Bone marrow (tissue), 2 donors: Measurements from ENCODE around the gene C16orf96.
"Not testable (repeated sequence)": the region's sequence is repeated elsewhere in the genome, so short reads cannot be mapped to it uniquely, and the experiment has no call there.

ENCODE experiments used
- DNase-seq, 2 donors: peaks; one replicate each; lab custom pipeline; 2025; lab: John Stamatoyannopoulos, UW

Gene C16orf96

GRCh38 chr16:4566144-4566543 lies 10.0 kb downstream of the C16orf96 start:
- DNase-seq: no peak

DNA sequence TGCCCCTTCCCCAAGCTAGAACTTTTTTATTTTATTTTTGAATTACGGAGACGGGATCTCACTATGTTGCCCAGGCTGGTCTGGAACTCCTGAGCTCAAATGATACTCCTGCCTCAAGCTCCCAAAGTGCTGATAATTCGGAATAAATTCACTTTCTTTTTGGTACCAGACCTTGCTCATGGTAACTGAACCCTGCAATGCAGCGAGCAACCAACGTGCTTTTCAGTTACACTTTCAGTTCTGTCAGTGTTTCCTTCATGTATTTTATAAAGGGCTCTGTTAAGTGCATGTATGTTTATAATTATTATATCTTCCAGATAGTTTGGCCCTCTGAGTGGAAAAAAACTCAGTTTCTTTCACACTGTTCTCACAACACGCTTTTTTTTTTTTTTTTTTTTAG lies 13.9 kb downstream of the C16orf96 start:
- no peak for DNase-seq

DNA sequence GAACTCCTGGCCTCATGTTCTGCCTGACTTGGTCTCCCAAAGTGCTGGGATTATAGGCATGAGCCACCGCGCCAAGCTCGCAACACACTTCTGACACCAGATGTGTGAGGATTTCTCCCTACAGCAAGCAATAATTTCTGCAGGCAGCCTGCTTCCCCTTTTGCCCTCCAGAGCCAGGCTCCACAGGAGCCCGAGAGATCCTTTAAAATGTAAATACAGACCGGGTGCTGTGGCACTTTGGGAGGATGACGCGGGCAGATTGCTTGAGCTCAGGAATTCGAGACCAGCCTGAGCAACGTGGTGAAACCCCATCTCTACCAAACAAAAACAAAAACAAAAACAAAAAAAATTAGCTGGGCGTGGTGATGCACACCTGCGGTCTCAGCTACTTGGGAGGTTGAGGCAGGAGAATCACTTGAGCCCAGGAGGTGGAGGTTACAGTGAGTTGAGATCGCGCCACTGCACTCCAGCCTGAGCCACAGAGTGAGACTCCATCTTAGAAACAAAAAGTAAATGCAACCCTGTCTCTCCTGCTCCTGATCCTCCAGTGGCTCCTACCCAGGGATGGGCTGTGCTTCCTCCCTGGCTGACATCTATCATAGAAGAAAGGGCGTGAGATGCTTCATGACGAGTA lies 14.7 kb downstream of the C16orf96 start:
- DNase-seq: no peak

DNA sequence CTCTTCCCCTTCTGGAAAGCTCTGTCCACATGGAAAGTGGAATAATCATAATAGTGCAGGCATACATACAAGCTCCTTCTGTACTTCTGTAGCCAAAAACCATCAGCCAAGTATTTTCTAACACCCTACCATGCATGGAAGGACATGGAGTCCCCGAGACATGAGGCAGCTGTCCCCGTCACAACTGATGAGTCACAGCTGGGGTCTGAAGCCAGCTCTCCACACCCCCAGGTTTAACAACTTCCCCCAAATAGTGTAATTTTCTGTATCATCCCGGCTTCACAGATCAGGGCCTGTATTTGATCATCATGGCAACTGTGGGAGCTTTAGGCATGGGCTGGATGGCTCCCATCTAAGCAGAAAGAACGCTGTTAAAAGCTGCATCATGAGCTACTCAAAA lies 16.6 kb downstream of the C16orf96 start:
- peak in 1 of 2 donors; percentile 82 for DNase-seq

- DNase-seq: not testable (repeated sequence)
Observed at GRCh38 chr16:4573926-4574325, 17.8 kb downstream of the C16orf96 start.

DNA sequence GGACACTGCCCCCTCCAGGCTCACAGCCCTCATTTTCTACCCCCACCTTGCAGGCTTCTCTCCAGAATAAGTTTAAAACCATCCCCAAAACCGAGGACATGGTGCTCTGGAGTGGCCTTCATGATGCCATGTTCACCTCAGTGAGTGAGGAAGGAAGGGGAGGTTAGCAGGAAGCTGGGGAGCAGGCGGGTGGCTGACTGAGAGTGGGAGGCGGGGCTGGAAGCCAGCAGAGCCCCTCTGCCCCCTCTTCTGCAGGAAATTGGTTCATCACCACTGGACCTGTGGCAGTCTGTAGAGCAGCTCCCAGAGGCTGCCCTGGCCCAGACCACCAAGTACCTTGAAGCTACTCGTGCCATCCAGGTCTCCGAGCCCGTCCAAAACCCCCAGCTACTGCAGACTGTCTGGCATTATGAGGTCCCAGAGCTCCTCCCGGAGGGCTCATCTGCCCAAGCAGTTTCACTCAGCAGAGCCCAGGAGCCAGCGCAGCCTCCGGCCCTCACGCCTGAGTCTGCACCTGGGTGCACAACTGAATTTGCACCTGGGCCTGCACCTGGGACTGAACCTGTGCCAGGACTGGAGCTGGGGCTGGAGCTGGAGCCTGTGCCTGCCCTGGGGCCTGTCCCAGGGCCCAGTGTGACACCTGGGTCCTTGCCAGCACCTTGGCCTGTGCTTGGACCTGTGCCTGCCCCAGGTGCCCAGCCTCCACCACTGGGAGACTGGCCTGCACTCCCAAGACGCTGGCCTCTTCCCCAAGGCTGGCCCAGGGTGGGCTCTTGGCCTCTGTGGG lies 19.0 kb downstream of the C16orf96 start:
- peak in 1 of 2 donors; percentile 48 for DNase-seq

DNA sequence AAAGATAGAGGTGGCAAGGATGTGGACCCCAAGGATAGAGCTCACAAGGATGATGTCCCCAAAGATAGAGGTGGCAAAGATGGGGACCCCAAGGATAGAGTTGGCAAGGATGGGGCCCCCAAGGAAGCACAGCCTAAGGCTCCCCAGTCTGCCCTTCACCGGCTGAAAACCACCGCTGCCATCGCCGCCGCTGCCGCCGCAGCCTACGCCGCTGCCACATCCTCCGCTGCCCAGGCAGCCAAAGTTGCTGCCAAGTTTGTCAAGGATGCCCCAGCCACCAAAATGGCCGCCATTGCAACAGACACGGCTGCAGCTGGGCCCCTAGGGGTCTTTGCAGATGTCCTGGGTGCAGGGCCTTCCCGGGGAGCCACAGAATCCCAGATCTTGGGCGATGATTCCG lies 19.9 kb downstream of the C16orf96 start:
- DNase-seq: no peak

- no peak for DNase-seq
Observed at GRCh38 chr16:4578961-4579530, 22.9 kb downstream of the C16orf96 start.

GRCh38 chr16:4580250-4580649 lies 24.1 kb downstream of the C16orf96 start:
- DNase-seq: no peak

DNA sequence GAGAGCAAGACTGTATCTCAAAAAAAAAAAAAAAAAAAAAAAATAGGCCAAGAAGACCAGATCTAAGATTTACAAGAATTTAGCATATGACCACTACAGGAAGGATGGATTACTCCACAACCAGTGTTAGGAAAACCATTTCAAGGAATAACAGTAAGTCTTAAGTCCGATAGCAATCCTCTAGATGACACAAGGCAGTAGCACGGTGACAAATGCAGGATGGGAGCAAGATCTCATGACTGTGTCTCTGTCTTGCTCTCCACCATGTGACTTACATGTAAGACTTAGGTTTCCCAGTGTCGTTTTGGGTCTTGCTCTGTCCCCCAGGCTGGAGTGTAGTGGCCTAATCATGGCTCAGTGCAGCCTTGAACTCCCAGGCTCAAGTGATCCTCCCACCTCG lies 27.8 kb downstream of the C16orf96 start:
- no peak for DNase-seq

- DNase-seq: no peak
Observed at GRCh38 chr16:4586291-4586690, 30.2 kb downstream of the C16orf96 start.

DNA sequence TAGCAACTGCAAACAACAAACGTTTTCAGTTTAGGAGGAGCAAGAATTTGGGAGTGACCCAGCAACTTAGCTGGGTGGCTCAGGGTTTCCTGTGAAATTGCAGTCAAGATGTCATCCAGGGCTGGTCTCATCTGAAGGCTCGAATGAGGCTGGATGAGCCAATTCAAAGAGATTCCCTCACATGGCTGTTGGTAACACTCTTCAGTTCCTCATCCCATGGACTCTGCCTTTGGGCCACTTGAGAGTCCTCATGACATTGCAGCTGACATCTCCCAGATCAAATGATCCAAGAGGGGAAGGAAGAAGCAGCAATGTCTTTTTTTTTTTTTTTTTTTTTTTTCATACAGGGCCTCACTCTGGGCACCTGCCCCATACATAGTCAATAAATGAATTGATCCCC lies 32.2 kb downstream of the C16orf96 start:
- no peak for DNase-seq

GRCh38 chr16:4588961-4589360 lies 32.8 kb downstream of the C16orf96 start:
- DNase-seq: no peak

GRCh38 chr16:4591191-4591590 lies 35.1 kb downstream of the C16orf96 start:
- no peak for DNase-seq

DNA sequence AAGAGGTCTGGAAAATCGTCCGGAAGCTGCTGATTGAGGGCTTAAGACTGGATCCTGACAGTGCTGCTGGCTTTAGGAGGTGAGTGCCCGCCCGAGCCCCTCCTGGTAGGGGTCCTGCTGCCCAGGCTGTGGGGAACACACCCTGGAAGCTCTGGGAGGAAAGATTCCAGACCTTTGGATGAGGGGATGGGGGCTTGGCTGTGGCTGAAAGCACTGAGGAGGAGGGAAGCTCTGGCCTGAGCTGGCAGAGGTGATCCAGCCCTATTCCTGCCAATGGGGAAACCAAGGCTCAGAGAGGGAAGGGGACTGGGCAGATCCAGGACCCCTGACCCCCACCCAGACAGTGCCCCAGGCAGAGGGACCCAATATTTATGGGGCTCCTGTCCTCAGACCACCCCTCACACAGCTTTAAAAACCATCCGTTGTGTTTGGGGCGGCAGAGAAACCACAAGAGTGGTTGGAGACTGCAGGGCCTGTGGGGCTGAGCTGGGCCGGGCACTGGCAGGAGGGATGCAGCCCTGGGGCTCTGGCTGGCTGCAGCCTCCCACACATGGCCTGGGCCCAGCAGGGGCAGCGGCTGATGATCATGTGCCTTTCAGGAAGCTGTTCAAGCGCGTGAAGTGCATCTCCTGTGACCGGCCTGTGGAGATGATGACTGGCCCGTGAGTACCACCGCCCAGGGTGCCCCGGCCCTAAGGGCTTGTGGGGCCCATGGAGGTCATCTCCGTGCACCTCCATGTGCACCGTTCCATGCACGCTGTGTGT lies 35.7 kb downstream of the C16orf96 start:
- DNase-seq: no peak

DNA sequence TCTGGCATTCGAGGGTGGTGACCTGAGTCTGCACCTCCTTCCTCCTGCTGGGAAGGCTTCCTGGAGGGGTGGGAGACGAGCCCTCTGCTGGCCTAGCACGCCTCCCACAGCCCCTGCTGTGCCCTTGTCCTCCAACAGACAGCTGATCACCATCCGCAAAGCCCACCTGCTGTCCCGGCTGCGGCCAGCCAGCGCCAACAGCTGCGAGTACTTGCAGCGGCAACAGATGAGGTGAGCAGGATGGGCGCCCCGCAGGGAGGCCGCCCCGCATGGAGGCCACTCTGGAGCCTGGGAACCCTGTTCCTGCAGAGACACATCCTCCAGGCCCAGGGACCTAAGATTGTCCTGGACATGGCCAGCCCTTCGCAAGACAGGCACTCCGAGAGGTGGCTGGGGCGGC lies 36.9 kb downstream of the C16orf96 start:
- DNase-seq: no peak

DNA sequence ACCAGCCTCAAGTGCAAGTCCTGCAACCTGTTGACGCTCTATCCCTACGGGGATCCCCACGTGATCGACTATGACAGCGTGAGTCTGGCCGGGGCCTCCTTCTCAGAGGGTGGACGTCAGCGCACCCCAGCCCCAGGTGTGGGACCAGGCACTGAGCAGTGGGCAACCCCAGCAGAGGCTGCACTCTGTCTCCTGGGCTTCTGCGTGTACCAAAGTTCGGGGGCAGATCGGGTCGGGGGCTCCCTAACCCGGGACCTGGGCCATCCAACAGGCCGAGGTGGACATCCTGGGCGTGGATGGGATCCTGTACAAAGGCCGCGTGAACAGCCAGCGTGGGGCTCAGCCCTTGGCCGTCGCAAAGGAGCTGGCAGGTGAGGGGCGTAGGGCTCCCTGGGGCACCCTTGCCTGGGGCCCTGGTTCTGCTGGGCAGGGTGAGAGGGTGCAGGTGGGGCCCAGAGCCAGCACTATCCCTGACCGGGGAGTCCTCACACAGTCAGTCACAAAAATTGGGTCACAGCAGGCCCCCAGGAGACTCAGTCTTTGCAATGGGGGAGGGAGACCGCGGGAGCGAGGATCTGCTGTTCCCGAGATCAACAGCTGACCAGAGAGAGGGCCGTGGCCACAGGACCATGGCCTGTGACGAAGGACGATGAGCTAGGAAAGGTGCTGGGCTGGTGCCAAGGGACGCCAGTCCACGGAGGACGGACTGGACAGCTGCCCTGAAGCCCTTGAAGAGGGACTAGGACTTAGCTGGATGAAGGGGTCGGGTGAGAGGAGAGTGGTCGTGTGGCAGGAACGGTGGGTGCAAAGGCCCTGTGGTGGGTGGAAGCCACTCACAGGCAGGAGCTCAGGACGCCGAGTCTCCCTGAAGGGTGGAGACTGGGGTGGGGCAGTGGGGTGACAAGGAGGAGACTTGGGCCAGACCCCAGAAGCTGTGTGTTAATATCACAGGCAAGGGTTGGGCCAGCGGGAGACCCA lies 38.6 kb downstream of the C16orf96 start:
- no peak for DNase-seq

- no peak for DNase-seq
Observed at GRCh38 chr16:4597174-4597573, 41.0 kb downstream of the C16orf96 start.

DNA sequence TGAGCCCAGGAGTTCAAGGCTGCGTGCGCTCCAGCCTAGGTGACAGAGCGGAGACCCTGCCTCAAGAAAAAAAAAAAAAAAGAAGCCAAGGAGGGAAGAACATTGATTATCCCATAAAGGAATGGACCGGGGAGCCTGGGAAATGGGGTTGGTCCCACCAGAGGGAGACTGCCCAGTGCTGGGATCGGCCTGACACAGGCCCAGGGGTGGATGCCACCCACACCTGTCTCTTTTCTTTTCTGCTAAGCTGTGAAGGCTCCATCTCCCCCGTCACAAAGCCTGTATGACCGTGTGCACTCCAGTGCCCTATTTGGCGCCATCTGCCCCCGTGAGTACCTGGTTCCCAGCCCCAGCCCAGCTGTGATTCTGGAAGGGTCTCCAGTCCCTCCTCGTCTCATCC lies 42.9 kb downstream of the C16orf96 start:
- DNase-seq: no peak

DNA sequence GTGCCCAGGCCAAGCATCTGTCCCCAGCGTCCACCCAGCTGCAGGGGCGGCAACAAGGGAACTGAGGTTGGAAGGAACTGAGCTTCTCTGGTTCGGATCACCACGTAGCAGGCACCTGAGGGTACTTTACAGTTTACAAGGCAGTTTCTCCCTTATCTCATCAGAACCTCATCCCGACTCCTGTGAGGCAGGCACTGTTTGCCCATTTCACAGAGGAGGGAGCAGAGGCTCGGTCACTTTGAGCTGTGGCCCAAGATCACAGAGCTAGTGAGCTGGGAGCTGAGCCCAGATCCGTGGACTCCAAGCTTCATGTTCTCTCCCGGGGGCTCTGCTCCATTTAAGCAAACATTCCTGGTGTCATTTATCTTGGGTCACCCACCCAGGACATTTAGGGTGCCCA lies 43.4 kb downstream of the C16orf96 start:
- DNase-seq: no peak
